OCI-LY7 (cell line): ENCODE measurements around the gene G2E3. TPM values are rescaled to one million over a fixed set of nuclear protein-coding genes. Genes with fewer than 3 reads are reported as not detected.

Experiments
- BruUV-seq: library from RNA; stranded (reverse); fragments of 400-500 nt; replicated peaks from 2 replicates; lab custom pipeline; 2021; lab: Mats Ljungman, UMichigan
- CTCF ChIA-PET: fragments of 300-600 bp; sonication (Branson Sonifier 250); formaldehyde crosslinking; loops from one replicate; lab custom pipeline; 2022; ENCODE audit warnings: antibody characterized with exemption; ENCODE audit not compliant: unreplicated experiment; lab: Charles Lee
- POLR2A ChIA-PET: fragments of 300-600 bp; sonication (Branson Sonifier 250); formaldehyde crosslinking; loops from one replicate; lab custom pipeline; 2022; ENCODE audit warnings: antibody characterized with exemption; lab: Charles Lee
- DNase-seq: peaks from one replicate; pipeline ENCODE4 v3.0.0-alpha.2; 2015; ENCODE audit warnings: low spot score
- H2AFZ ChIP-seq: fragments of 200-600 bp; sonication (generic), shearing (Covaris generic); 2 replicates; pipeline ENCODE4 v1.6.1; 2014; ENCODE audit warnings: mild to moderate bottlenecking, antibody characterized with exemption, low read length, moderate library complexity
- H3K27ac ChIP-seq: fragments of 200-600 bp; sonication (generic); 2 replicates; pipeline ENCODE4 v1.5.1; 2014; ENCODE audit warnings: mixed run types, low read depth, mild to moderate bottlenecking, moderate library complexity, low read length, inconsistent platforms; ENCODE audit not compliant: poor library complexity, severe bottlenecking
- H3K36me3 ChIP-seq: fragments of 200-600 bp; sonication (generic); 2 replicates; pipeline ENCODE4 v1.6.1; 2014; ENCODE audit warnings: mild to moderate bottlenecking, antibody characterized with exemption, low read length, moderate library complexity, mixed read lengths; ENCODE audit not compliant: insufficient read depth
- H3K4me1 ChIP-seq: fragments of 200-600 bp; sonication (generic); 2 replicates; pipeline ENCODE4 v1.5.1; 2014; ENCODE audit warnings: mild to moderate bottlenecking, low read length; ENCODE audit not compliant: insufficient read depth, poor library complexity, severe bottlenecking
- H3K4me2 ChIP-seq: fragments of 200-600 bp; sonication (generic); 2 replicates; pipeline ENCODE4 v1.6.1; 2014; ENCODE audit warnings: mild to moderate bottlenecking, low read length
- H3K4me3 ChIP-seq: fragments of 200-600 bp; sonication (generic); 2 replicates; pipeline ENCODE4 v1.5.1; 2014; ENCODE audit warnings: mild to moderate bottlenecking, low read depth, low read length; ENCODE audit not compliant: poor library complexity, severe bottlenecking
- H3K79me2 ChIP-seq: fragments of 200-600 bp; sonication (generic); 2 replicates; pipeline ENCODE4 v1.6.1; 2016; ENCODE audit warnings: low read depth, mild to moderate bottlenecking, low read length, moderate library complexity, mixed read lengths; ENCODE audit not compliant: insufficient read depth
- H3K9me2 ChIP-seq: fragments of 200-600 bp; sonication (generic); 2 replicates; pipeline ENCODE4 v1.6.1; 2016; ENCODE audit warnings: mild to moderate bottlenecking, low read length, mixed read lengths; ENCODE audit not compliant: insufficient read depth
- H3K9me3 ChIP-seq: fragments of 200-600 bp; sonication (generic); 2 replicates; pipeline ENCODE4 v1.6.1; 2014; ENCODE audit warnings: mild to moderate bottlenecking, mixed run types, low read length, mixed read lengths
- H4K20me1 ChIP-seq: fragments of 200-600 bp; sonication (generic); 2 replicates; pipeline ENCODE4 v1.6.1; 2014; ENCODE audit warnings: mild to moderate bottlenecking, antibody characterized with exemption, low read length, moderate library complexity, mixed read lengths; ENCODE audit not compliant: insufficient read depth
- EZH2phosphoT487 ChIP-seq: fragments of 200-600 bp; sonication (generic); IDR thresholded peaks from 2 replicates; pipeline ENCODE4 v1.6.1; 2018; ENCODE audit warnings: low read depth, borderline replicate concordance, mild to moderate bottlenecking, mixed run types, antibody characterized with exemption, low read length, moderate library complexity, mixed read lengths
- intact Hi-C: fragments of 100-400 bp; cut with micrococcal nuclease; formaldehyde crosslinking; loops from one replicate; pipeline ENCODE4 v1.10.0; 2022; ENCODE audit not compliant: unreplicated experiment
- total RNA-seq, 2 experiments: library from RNA; depleted of rRNA in 1 of 2; stranded (reverse); fragments of >200 nt in 1 of 2; shearing (Covaris generic) in 1 of 2; gene quantifications; 2 replicates each; pipeline ENCODE4 v1.2.3, GENCODE V29; 2014 to 2022
- TF ChIP-seq, protein P1 (sequence below): fragments of 200-600 bp; sonication (generic); conservative IDR thresholded peaks from 2 replicates; pipeline ENCODE4 v1.5.1; 2014; ENCODE audit warnings: mild to moderate bottlenecking, antibody characterized with exemption, low read length, moderate library complexity, mixed read lengths

The G2E3 gene
- total RNA-seq, 2 experiments from 2014 or later: 22.3 to 43.9 TPM

DNA sequence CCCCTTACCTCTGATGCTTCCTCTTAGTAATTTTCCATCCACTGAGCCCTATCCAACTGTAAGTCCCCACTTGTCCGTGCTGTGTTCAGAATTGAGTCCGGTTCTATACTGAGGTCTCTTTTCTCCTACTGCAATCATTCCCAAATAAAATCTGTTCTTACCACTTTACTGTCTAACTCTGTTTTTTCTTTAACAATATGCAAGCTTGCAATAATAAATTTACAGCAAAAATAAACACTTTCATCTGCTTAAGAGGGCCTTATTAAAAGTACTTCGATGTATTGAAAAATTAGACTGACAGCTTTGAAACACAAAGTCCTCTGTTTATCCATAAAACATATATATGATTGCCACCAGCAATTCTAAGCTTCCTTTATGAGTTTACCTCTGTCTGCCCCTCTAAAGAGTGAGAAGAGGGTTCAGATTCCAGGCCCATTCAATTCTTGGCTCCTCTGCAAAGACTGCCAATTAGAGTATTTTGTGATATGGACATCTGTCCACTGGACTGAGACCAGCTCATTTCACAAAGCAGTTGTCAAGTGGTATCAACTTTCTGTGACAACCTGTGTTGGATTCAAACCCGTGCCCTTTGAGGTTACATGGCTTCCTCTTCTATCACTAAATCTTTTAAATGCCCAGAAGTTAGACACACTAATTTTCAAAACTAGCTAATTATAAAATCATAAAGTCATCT lies 39.9 kb upstream of the G2E3 start:
- Histone ChIP-seq H3K4me3 (no peak overlapping the region), H2AFZ (no peak overlapping the region), H3K79me2 (no peaks in the 10 kb centered on the region), H3K36me3 (no peaks in the 10 kb centered on the region), H3K4me1 (no peaks in the 10 kb centered on the region), H3K4me2 (no peak overlapping the region), H3K9me2 (no peaks in the 10 kb centered on the region), H3K9me3 (no peaks in the 10 kb centered on the region), H4K20me1 (no peaks in the 10 kb centered on the region), H3K27ac (no peak overlapping the region)
- no peak for DNase-seq
- TF ChIP-seq EZH2phosphoT487: no peak
- TF ChIP-seq, protein P1, sequence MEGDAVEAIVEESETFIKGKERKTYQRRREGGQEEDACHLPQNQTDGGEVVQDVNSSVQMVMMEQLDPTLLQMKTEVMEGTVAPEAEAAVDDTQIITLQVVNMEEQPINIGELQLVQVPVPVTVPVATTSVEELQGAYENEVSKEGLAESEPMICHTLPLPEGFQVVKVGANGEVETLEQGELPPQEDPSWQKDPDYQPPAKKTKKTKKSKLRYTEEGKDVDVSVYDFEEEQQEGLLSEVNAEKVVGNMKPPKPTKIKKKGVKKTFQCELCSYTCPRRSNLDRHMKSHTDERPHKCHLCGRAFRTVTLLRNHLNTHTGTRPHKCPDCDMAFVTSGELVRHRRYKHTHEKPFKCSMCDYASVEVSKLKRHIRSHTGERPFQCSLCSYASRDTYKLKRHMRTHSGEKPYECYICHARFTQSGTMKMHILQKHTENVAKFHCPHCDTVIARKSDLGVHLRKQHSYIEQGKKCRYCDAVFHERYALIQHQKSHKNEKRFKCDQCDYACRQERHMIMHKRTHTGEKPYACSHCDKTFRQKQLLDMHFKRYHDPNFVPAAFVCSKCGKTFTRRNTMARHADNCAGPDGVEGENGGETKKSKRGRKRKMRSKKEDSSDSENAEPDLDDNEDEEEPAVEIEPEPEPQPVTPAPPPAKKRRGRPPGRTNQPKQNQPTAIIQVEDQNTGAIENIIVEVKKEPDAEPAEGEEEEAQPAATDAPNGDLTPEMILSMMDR: no peak
- intact Hi-C loops: no loop called here
- no TSS peak for BruUV-seq
- CTCF ChIA-PET: no interaction called here
- POLR2A ChIA-PET: interaction anchor here (1.2 to 1.4 kb wide), 2 partner anchors 8 to 12 kb away, joined by 3 read pairs; no protein-coding TSS in a partner anchor

DNA sequence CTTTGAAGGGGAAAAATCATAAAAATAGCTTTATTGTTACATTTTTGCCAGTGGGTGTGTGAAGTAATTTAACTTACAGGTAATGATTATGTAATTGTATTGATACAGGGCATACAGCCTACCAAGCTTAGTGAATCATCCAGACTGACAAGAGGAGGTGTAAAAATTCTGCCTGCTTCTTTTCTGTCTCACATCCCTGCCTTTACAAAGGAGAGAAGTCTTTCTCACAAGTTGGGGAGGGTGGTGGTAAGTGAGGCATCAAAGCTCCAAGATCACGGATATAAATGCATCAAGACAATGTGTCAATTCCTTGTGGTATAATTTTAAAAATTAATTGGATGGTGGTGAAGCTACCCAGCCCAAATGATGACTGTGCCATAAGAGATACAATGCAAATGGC lies 39.0 kb upstream of the G2E3 start:
- TF ChIP-seq EZH2phosphoT487: no peak
- TF ChIP-seq, protein P1: no peak
- Histone ChIP-seq H3K4me3 (no peak overlapping the region), H3K9me3 (no peaks in the 10 kb centered on the region), H3K4me2 (no peak overlapping the region), H3K4me1 (no peaks in the 10 kb centered on the region), H3K9me2 (no peaks in the 10 kb centered on the region), H3K27ac (no peak overlapping the region), H4K20me1 (no peaks in the 10 kb centered on the region), H3K36me3 (no peaks in the 10 kb centered on the region), H3K79me2 (no peaks in the 10 kb centered on the region), H2AFZ (no peak overlapping the region)
- ChIA-PET CTCF (no interaction called here), POLR2A (interaction anchor here (1.2 to 1.4 kb wide), 2 partner anchors 9 to 13 kb away, joined by 3 read pairs; no protein-coding TSS in a partner anchor)
- DNase-seq: no peak
- intact Hi-C loops: loop anchor here (5.0 kb wide), 1 partner anchor 143 kb away; no protein-coding TSS in a partner anchor
- no TSS peak for BruUV-seq

DNA sequence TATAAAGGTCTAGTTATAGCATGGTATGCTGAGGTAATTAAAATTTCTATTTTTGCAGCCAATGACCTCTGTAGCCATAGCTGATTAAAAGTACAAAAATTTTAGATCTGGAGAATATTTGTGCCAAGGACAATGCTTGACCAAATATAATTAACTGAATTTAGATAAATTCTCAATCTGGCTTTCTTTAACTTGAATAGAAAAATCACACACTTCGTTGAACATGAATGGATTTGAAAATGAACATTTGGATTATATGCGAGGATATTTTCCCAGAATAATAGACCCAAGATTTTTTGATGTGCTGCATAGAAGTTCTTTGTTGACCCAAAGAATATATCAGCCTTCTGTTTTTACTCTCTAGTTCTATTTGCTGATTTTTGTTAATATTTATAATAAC lies 38.4 kb upstream of the G2E3 start:
- Histone ChIP-seq H4K20me1 (no peaks in the 10 kb centered on the region), H3K4me3 (no peak overlapping the region), H3K9me3 (no peaks in the 10 kb centered on the region), H3K4me1 (no peaks in the 10 kb centered on the region), H2AFZ (no peak overlapping the region), H3K36me3 (no peaks in the 10 kb centered on the region), H3K27ac (no peak overlapping the region), H3K9me2 (no peaks in the 10 kb centered on the region), H3K79me2 (no peaks in the 10 kb centered on the region), H3K4me2 (no peak overlapping the region)
- intact Hi-C loops: loop anchor here (5.0 kb wide), 1 partner anchor 143 kb away; no protein-coding TSS in a partner anchor
- no TSS peak for BruUV-seq
- TF ChIP-seq, protein P1: no peak
- no peak for TF ChIP-seq EZH2phosphoT487
- CTCF ChIA-PET: interaction anchor here (0.5 kb wide), 1 partner anchor 755 kb away, joined by 3 read pairs; no protein-coding TSS in a partner anchor
- POLR2A ChIA-PET: no interaction called here
- DNase-seq: no peak
